KMS-11 (cell line): ENCODE measurements around the gene SPIRE2.
"Not testable (repeated sequence)": the region's sequence is repeated elsewhere in the genome, so short reads cannot be mapped to it uniquely, and the experiment has no call there.

Source experiments
- H2AFZ ChIP-seq: fragments of 200-600 bp; sonication (generic); 2 replicates; pipeline ENCODE4 v1.6.1; 2016; ENCODE audit warnings: antibody characterized with exemption, mixed run types, low read depth
- H3K27ac ChIP-seq: fragments of 200-600 bp; sonication (generic); 2 replicates; pipeline ENCODE4 v1.6.1; 2016; ENCODE audit warnings: mild to moderate bottlenecking, mixed run types
- H3K27me3 ChIP-seq: fragments of 200-600 bp; sonication (generic); 2 replicates; pipeline ENCODE4 v1.6.1; 2017; ENCODE audit warnings: mild to moderate bottlenecking, low read depth, mixed run types, moderate library complexity; ENCODE audit not compliant: insufficient read depth
- H3K36me3 ChIP-seq: fragments of 200-600 bp; sonication (generic); 2 replicates; pipeline ENCODE4 v1.6.1; 2017; ENCODE audit warnings: mild to moderate bottlenecking, mixed run types; ENCODE audit not compliant: insufficient read depth
- H3K4me1 ChIP-seq: fragments of 200-600 bp; sonication (generic); 2 replicates; pipeline ENCODE4 v1.6.1; 2016; ENCODE audit warnings: mild to moderate bottlenecking, low read depth, mixed run types; ENCODE audit not compliant: poor library complexity, severe bottlenecking
- H3K4me2 ChIP-seq: fragments of 200-600 bp; sonication (generic); 2 replicates; pipeline ENCODE4 v1.7.0; 2016; ENCODE audit warnings: mild to moderate bottlenecking, mixed run types
- H3K4me3 ChIP-seq: fragments of 200-600 bp; sonication (generic); IDR thresholded peaks from 2 replicates; pipeline ENCODE4 v1.6.1; 2017; ENCODE audit warnings: low read depth, low read length, mixed read lengths; ENCODE audit not compliant: insufficient read depth
- H3K79me2 ChIP-seq: fragments of 200-600 bp; sonication (generic); 2 replicates; pipeline ENCODE4 v1.6.1; 2016; ENCODE audit warnings: low read depth, mixed run types; ENCODE audit not compliant: insufficient read depth
- H3K9ac ChIP-seq: fragments of 200-600 bp; sonication (generic); 2 replicates; pipeline ENCODE4 v1.6.1; 2016; ENCODE audit warnings: mild to moderate bottlenecking, mixed run types
- H4K20me1 ChIP-seq: fragments of 200-600 bp; sonication (generic); 2 replicates; pipeline ENCODE4 v1.6.1; 2016; ENCODE audit warnings: mild to moderate bottlenecking, mixed run types; ENCODE audit not compliant: insufficient read depth
- CTCF ChIP-seq: fragments of 200-600 bp; sonication (generic); conservative IDR thresholded peaks from 2 replicates; pipeline ENCODE4 v1.6.1; 2017; ENCODE audit warnings: low read depth, mild to moderate bottlenecking, antibody characterized with exemption, low read length, moderate library complexity, mixed read lengths

SPIRE2 gene

DNA sequence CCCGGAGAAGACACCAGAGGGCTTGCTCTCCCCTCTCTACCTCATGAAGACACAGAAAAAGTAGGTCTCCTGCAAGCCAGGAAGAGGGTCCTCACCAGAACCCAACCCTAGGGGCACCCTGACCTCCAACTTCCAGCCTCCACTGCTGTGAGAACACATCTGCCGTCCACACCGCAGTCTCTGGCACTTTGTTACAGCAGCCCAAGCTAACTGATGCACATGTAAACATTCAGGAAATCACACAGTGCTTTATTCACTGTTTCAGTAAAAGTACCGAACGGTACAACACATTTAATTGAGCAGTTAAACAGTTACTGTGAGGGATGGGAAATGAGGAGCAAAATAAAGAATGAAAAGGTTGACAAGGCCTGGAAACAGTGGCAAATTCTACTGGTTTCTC is 30.1 kb upstream of the SPIRE2 start:
- H2AFZ ChIP-seq = no peak overlapping the region

GRCh38 chr16:89798832-89799370 is 29.4 kb upstream of the SPIRE2 start:
- Histone ChIP-seq H3K79me2 (no peaks in the 10 kb centered on the region; the same call in 1 of the 2 replicates), H3K4me3 (no peak overlapping the region), H3K9ac (no peak overlapping the region), H3K27ac (no peak overlapping the region), H3K36me3 (peaks cover 11% of the 10 kb centered on the region; the same call in 1 of the 2 replicates), H2AFZ (no peak overlapping the region), H4K20me1 (no peaks in the 10 kb centered on the region), H3K4me1 (peaks cover 2% of the 10 kb centered on the region), H3K27me3 (no peaks in the 10 kb centered on the region), H3K4me2 (no peak overlapping the region)
- no peak for TF ChIP-seq CTCF

More for the DNA sequence above, 30.1 kb upstream of the SPIRE2 start:
- TF ChIP-seq CTCF = no peak
- Histone ChIP-seq H3K4me1 (no peaks in the 10 kb centered on the region), H3K36me3 (peaks cover 11% of the 10 kb centered on the region; the same call in 1 of the 2 replicates), H3K27ac (no peak overlapping the region), H3K4me3 (no peak overlapping the region), H3K79me2 (no peaks in the 10 kb centered on the region; the same call in 1 of the 2 replicates), H3K27me3 (no peaks in the 10 kb centered on the region), H3K9ac (no peak overlapping the region), H4K20me1 (no peaks in the 10 kb centered on the region), H3K4me2 (no peak overlapping the region)

GRCh38 chr16:89801800-89802199 is 26.5 kb upstream of the SPIRE2 start:
- no peak for TF ChIP-seq CTCF
- Histone ChIP-seq H3K79me2 (peaks cover 4% of the 10 kb centered on the region; the same call in 1 of the 2 replicates), H3K9ac (no peak overlapping the region), H3K4me3 (no peak overlapping the region), H3K36me3 (peaks cover 12% of the 10 kb centered on the region; the same call in 1 of the 2 replicates), H3K27ac (no peak overlapping the region), H3K27me3 (no peaks in the 10 kb centered on the region), H2AFZ (no peak overlapping the region), H3K4me1 (peaks cover 11% of the 10 kb centered on the region), H4K20me1 (no peaks in the 10 kb centered on the region), H3K4me2 (no peak overlapping the region)

DNA sequence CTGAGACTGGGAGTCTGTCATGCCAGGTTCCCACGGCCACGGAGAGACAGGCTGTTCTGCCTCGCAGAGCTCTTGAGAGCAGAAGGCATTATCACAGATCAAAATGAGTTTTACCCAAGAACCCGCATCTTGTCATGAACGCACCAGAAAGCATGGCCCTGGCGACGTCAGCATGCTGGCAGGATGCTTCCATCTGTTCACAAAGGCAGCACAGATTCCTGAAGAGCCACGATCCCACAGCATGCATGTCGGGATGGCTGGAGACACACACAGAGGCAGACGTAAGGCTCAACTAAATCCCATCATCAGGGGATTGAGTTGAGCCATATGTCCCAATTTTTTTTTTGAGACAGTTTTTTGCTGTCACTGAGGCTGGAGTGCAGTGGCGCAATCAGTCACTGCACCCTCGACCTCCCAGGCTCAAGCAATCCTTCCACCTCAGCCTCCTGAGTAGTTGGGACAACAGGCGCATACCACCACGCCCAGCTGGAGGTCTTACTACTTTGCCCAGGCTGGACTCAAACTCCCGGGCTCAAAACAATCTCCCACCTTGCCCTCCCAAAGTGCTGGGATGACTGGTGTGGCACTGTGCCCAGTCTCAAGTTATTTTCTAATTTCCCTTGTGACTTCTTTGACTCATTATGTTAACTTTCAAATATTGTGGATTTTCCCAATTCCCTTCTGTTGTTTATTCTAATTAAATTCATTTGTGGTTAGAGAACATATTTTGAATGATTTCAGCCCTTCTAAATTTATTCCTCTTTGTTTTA is 23.0 kb upstream of the SPIRE2 start:
- H2AFZ ChIP-seq = no peak overlapping the region
- no peak overlapping the region for H3K4me2 ChIP-seq
- peaks cover 17% of the 10 kb centered on the region for H3K4me1 ChIP-seq
- peaks cover 9% of the 10 kb centered on the region; the same call in 1 of the 2 replicates for H3K36me3 ChIP-seq
- H3K9ac ChIP-seq = no peak overlapping the region
- no peak for TF ChIP-seq CTCF
- H3K27ac ChIP-seq = no peak overlapping the region
- H3K4me3 ChIP-seq = no peak overlapping the region
- H3K27me3 ChIP-seq = no peaks in the 10 kb centered on the region
- H4K20me1 ChIP-seq = no peaks in the 10 kb centered on the region
- peaks cover 23% of the 10 kb centered on the region; the same call in 1 of the 2 replicates for H3K79me2 ChIP-seq

DNA sequence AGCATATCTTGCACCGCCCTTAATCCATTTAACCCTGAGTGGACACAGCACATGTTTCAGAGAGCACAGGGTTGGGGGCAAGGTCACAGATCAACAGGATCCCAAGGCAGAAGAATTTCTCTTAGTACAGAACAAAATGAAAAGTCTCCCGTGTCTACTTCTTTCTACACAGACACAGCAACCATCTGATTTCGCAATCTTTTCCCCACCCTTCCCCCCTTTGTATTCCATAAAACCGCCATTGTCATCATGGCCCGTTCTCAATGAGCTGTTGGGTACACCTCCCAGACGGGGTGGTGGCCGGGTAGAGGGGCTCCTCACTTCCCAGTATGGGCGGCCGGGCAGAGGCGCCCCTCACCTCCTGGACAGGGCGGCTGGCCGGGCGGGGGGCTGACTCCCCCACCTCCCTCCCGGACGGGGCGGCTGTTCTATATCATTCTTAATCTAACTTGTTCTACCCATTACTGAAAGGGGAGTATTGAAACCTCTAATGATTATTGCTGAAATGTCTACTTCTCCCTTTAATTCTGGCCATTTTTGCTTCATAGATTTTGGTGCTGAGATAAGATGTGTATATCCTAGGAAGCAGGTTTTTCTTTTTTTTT is 21.6 kb upstream of the SPIRE2 start:
- not testable (repeated sequence) for H3K9ac ChIP-seq, H3K36me3 ChIP-seq, H3K27ac ChIP-seq, H3K4me2 ChIP-seq, H3K4me3 ChIP-seq, H2AFZ ChIP-seq, H4K20me1 ChIP-seq, H3K27me3 ChIP-seq
- H3K4me1 ChIP-seq = peaks cover 31% of the 10 kb centered on the region
- H3K79me2 ChIP-seq = peaks cover 23% of the 10 kb centered on the region; the same call in 1 of the 2 replicates
